ENCODE results near the gene PDE7B.

The PDE7B gene

GRCh38 chr6:135819665-135820064 is 31.8 kb upstream of the PDE7B start:
- no peaks in the 10 kb centered on the region for H3K79me2 ChIP-seq (ENCODE audit: insufficient read depth, low read length)
- no peak overlapping the region for H3K9ac ChIP-seq (ENCODE audit: low read length)
- H3K4me1 ChIP-seq (ENCODE audit: insufficient read depth, low read length, severe bottlenecking), result no peaks in the 10 kb centered on the region
- no peak overlapping the region for H3K4me3 ChIP-seq (ENCODE audit: low read depth, low read length, poor library complexity, severe bottlenecking)
- no peak overlapping the region for H3K4me2 ChIP-seq (ENCODE audit: low read length)
- no peaks in the 10 kb centered on the region for H3K36me3 ChIP-seq (ENCODE audit: insufficient read depth, low read length)
- H3F3A ChIP-seq (ENCODE audit: insufficient read depth, low read length), result no peaks in the 10 kb centered on the region
- no peak overlapping the region for H3K27ac ChIP-seq (ENCODE audit: low read depth, low read length, poor library complexity, severe bottlenecking)
- no peaks in the 10 kb centered on the region for H4K20me1 ChIP-seq (ENCODE audit: insufficient read depth, low read length)
- H3K27me3 ChIP-seq (ENCODE audit: insufficient read depth, low read length), result peaks cover 3% of the 10 kb centered on the region; the same call in 1 of the 2 replicates
- H3K9me2 ChIP-seq (ENCODE audit: low read depth, low read length), result no peaks in the 10 kb centered on the region
- no peak overlapping the region for H2AFZ ChIP-seq (ENCODE audit: low read length)
- TF ChIP-seq EZH2 (IDR thresholded peaks at IDR 0.05; ENCODE audit: borderline replicate concordance, low read length), result no peak
- TF ChIP-seq CTCF (IDR thresholded peaks at IDR 0.05; ENCODE audit: low read length), result no peak
- H3K9me3 ChIP-seq (ENCODE audit: low read length), result no peaks in the 10 kb centered on the region

- H3K9me3 ChIP-seq (ENCODE audit: low read length), result no peaks in the 10 kb centered on the region
- H3K79me2 ChIP-seq (ENCODE audit: insufficient read depth, low read length), result no peaks in the 10 kb centered on the region
- no peak overlapping the region for H3K4me3 ChIP-seq (ENCODE audit: low read depth, low read length, poor library complexity, severe bottlenecking)
- TF ChIP-seq CTCF (IDR thresholded peaks at IDR 0.05; ENCODE audit: low read length), result no peak
- TF ChIP-seq EZH2 (IDR thresholded peaks at IDR 0.05; ENCODE audit: borderline replicate concordance, low read length), result no peak
- no peaks in the 10 kb centered on the region for H4K20me1 ChIP-seq (ENCODE audit: insufficient read depth, low read length)
- no peak overlapping the region for H3K4me2 ChIP-seq (ENCODE audit: low read length)
- H3K36me3 ChIP-seq (ENCODE audit: insufficient read depth, low read length), result no peaks in the 10 kb centered on the region
- H2AFZ ChIP-seq (ENCODE audit: low read length), result no peak overlapping the region
- no peaks in the 10 kb centered on the region for H3F3A ChIP-seq (ENCODE audit: insufficient read depth, low read length)
- no peak overlapping the region for H3K9ac ChIP-seq (ENCODE audit: low read length)
- H3K27ac ChIP-seq (ENCODE audit: low read depth, low read length, poor library complexity, severe bottlenecking), result no peak overlapping the region
- no peaks in the 10 kb centered on the region for H3K4me1 ChIP-seq (ENCODE audit: insufficient read depth, low read length, severe bottlenecking)
- no peaks in the 10 kb centered on the region for H3K9me2 ChIP-seq (ENCODE audit: low read depth, low read length)
- H3K27me3 ChIP-seq (ENCODE audit: insufficient read depth, low read length), result peaks cover 3% of the 10 kb centered on the region; the same call in 1 of the 2 replicates
Observed at GRCh38 chr6:135820340-135820739, 31.2 kb upstream of the PDE7B start.

- Histone ChIP-seq H2AFZ (ENCODE audit: low read length) (no peak overlapping the region), H3K4me3 (ENCODE audit: low read depth, low read length, poor library complexity, severe bottlenecking) (no peak overlapping the region), H3K27ac (ENCODE audit: low read depth, low read length, poor library complexity, severe bottlenecking) (no peak overlapping the region), H3K4me1 (ENCODE audit: insufficient read depth, low read length, severe bottlenecking) (no peaks in the 10 kb centered on the region), H3K4me2 (ENCODE audit: low read length) (no peak overlapping the region), H3K79me2 (ENCODE audit: insufficient read depth, low read length) (no peaks in the 10 kb centered on the region), H4K20me1 (ENCODE audit: insufficient read depth, low read length) (no peaks in the 10 kb centered on the region), H3F3A (ENCODE audit: insufficient read depth, low read length) (no peaks in the 10 kb centered on the region), H3K9ac (ENCODE audit: low read length) (no peak overlapping the region), H3K9me3 (ENCODE audit: low read length) (no peaks in the 10 kb centered on the region), H3K27me3 (ENCODE audit: insufficient read depth, low read length) (peaks cover 3% of the 10 kb centered on the region; the same call in 1 of the 2 replicates), H3K36me3 (ENCODE audit: insufficient read depth, low read length) (no peaks in the 10 kb centered on the region), H3K9me2 (ENCODE audit: low read depth, low read length) (no peaks in the 10 kb centered on the region)
- no peak for TF ChIP-seq CTCF (IDR thresholded peaks at IDR 0.05; ENCODE audit: low read length)
- TF ChIP-seq EZH2 (IDR thresholded peaks at IDR 0.05; ENCODE audit: borderline replicate concordance, low read length), result no peak
Observed at GRCh38 chr6:135823851-135824250, 27.6 kb upstream of the PDE7B start.

Data from OCI-LY1 (cell line).